Measurements from ENCODE around the gene SPDYE4. TPM values are rescaled to one million over a fixed set of nuclear protein-coding genes. Genes with fewer than 3 reads are reported as not detected.
"Not testable (repeated sequence)": the region's sequence is repeated elsewhere in the genome, so short reads cannot be mapped to it uniquely, and the experiment has no call there.

Gene SPDYE4, protein sequence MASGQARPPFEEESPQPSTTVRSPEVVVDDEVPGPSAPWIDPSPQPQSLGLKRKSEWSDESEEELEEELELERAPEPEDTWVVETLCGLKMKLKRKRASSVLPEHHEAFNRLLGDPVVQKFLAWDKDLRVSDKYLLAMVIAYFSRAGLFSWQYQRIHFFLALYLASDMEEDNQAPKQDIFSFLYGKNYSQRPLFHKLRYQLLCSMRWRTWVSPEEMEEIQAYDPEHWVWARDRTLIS
- total RNA-seq (2014; rRNA removed; shearing (Covaris generic)) (not detected in 2 replicates), polyA plus RNA-seq (2016; fragmentation: Nextera tagmentation; extraction: Ambion mirVana) (not detected in 2 replicates)

DNA sequence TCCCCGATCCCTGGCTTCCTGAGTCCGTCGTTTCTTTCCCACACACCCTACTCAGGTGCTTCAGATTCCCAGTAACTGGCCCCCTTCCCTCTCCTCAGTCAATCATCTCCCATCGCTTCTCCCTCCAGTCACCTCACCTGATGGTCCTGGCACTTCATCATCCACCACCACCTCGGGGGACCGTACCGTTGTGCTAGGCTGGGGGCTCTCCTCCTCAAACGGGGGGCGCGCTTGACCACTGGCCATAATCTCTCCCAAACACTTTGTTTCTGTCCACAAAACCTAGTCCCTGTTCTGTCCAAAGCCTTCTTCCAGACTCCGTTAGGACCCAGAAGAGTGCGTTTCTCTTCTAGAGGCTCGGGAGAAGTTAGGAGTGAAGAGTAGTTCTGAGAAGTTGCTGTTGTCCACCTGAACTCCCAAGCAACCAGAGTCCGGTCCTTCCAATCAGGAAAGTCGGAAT lies at the start of gene SPDYE4:
SPDYE4 (minus strand) TSS at position 410 of the 460 bp plus-strand sequence; CDS start at position 246, 164 bp downstream.
- peaks cover 38% of the 10 kb centered on the region for H3K27me3 ChIP-seq (replicated peaks; ENCODE audit: insufficient read depth)
- in situ Hi-C loops (cut with MboI) = loop anchor here (10.0 kb wide), 1 partner anchor 343 kb away; no protein-coding TSS in a partner anchor
- no peak for DNase-seq
- no peak within 1 kb of the TSS for H3K4me2 ChIP-seq (ENCODE audit: unreplicated experiment)
- H2AFZ ChIP-seq = no peak within 1 kb of the TSS
- H4K20me1 ChIP-seq (ENCODE audit: insufficient read depth) = no peaks in the 10 kb centered on the region
- H3K36me3 ChIP-seq (ENCODE audit: low read depth) = no peaks in the 10 kb centered on the region
- H3K79me2 ChIP-seq (ENCODE audit: insufficient read depth) = no peaks in the 10 kb centered on the region
- H3K4me1 ChIP-seq (ENCODE audit: insufficient read depth) = no peaks in the 10 kb centered on the region
- WGBS, 2 experiments (ENCODE audit: low coverage in 1 of 2, low lambda C conversion rate in 2 of 2, missing lambda C conversion rate in 2 of 2) = 81% methylated on average over 15 of the region's 15 CpGs
- no peak within 1 kb of the TSS for H3K27ac ChIP-seq
- H3K9me3 ChIP-seq (ENCODE audit: low read depth) = no peaks in the 10 kb centered on the region
- H3K9ac ChIP-seq = no peak within 1 kb of the TSS
- H3K9me2 ChIP-seq (ENCODE audit: insufficient read depth) = no peaks in the 10 kb centered on the region
- no peaks in the 10 kb centered on the region for H3F3A ChIP-seq (ENCODE audit: insufficient read depth)
- TF ChIP-seq EZH2phosphoT487 (IDR thresholded peaks at IDR 0.05; ENCODE audit: insufficient read depth, low read depth) (no peak), EZH2 (IDR thresholded peaks at IDR 0.05; ENCODE audit: insufficient read depth, poor library complexity, severe bottlenecking) (no peak)
- H3K4me3 ChIP-seq = no peak within 1 kb of the TSS

DNA sequence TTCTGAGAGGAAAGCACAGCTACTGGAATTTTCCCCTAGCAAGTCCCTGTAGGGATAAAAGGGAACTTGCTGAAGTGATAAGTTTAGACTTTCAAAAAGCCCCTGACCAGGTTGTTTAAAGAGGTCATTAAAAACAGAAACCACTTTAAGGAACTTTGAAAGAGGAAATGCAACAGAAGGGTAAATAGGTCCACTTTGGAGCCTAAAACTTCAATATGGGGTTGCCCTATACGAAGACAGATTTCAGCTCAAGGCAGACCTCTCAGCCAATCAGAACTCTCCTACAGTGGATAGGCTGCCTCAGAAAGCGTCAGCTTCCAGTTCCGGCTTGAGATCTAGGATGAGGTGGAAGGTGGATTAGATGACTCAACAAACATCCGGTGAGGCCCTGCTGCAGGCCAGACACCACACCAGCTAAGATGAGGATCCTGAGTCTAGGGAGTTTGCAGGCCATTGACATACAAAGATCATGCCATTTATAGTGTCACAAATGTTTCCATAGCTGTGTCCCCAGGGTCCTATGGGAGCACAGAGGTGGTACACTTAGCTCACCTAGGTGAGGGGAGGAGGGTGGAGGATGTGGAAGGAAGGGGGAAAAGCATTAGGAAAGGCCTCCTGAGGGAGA lies 48.7 kb upstream of the SPDYE4 start:
- peak; percentile 36 for DNase-seq
- Histone ChIP-seq H3K27ac (no peak overlapping the region), H3K9ac (no peak overlapping the region), H3K36me3 (ENCODE audit: low read depth) (no peaks in the 10 kb centered on the region), H3K4me2 (ENCODE audit: unreplicated experiment) (no peak overlapping the region), H2AFZ (no peak overlapping the region), H3K79me2 (ENCODE audit: insufficient read depth) (no peaks in the 10 kb centered on the region), H3K9me3 (ENCODE audit: low read depth) (no peaks in the 10 kb centered on the region), H4K20me1 (ENCODE audit: insufficient read depth) (no peaks in the 10 kb centered on the region), H3K27me3 (replicated peaks; ENCODE audit: insufficient read depth) (no peaks in the 10 kb centered on the region), H3F3A (ENCODE audit: insufficient read depth) (no peaks in the 10 kb centered on the region), H3K9me2 (ENCODE audit: insufficient read depth) (no peaks in the 10 kb centered on the region), H3K4me1 (ENCODE audit: insufficient read depth) (no peaks in the 10 kb centered on the region), H3K4me3 (no peak overlapping the region)
- 38 to 48% methylated on average over 4 of the region's 4 CpGs for WGBS, 2 experiments (ENCODE audit: low coverage in 1 of 2, low lambda C conversion rate in 2 of 2, missing lambda C conversion rate in 2 of 2)
- in situ Hi-C loops (cut with MboI) = no loop called here
- TF ChIP-seq EZH2phosphoT487 (IDR thresholded peaks at IDR 0.05; ENCODE audit: insufficient read depth, low read depth) = no peak
- no peak for TF ChIP-seq EZH2 (IDR thresholded peaks at IDR 0.05; ENCODE audit: insufficient read depth, poor library complexity, severe bottlenecking)

- no peaks in the 10 kb centered on the region for H3K79me2 ChIP-seq (ENCODE audit: insufficient read depth)
- no peak overlapping the region for H2AFZ ChIP-seq
- no peak overlapping the region for H3K9ac ChIP-seq
- H3K27me3 ChIP-seq (replicated peaks; ENCODE audit: insufficient read depth) = no peaks in the 10 kb centered on the region
- H3K36me3 ChIP-seq (ENCODE audit: low read depth) = no peaks in the 10 kb centered on the region
- no peak overlapping the region for H3K4me2 ChIP-seq (ENCODE audit: unreplicated experiment)
- TF ChIP-seq EZH2 (IDR thresholded peaks at IDR 0.05; ENCODE audit: insufficient read depth, poor library complexity, severe bottlenecking) (no peak), EZH2phosphoT487 (IDR thresholded peaks at IDR 0.05; ENCODE audit: insufficient read depth, low read depth) (no peak)
- H3F3A ChIP-seq (ENCODE audit: insufficient read depth) = no peaks in the 10 kb centered on the region
- no peaks in the 10 kb centered on the region for H4K20me1 ChIP-seq (ENCODE audit: insufficient read depth)
- WGBS, 2 experiments (ENCODE audit: low coverage in 1 of 2, low lambda C conversion rate in 2 of 2, missing lambda C conversion rate in 2 of 2) = 60% methylated on average over 3 of the region's 3 CpGs
- no peaks in the 10 kb centered on the region for H3K4me1 ChIP-seq (ENCODE audit: insufficient read depth)
- H3K9me2 ChIP-seq (ENCODE audit: insufficient read depth) = no peaks in the 10 kb centered on the region
- no peaks in the 10 kb centered on the region for H3K9me3 ChIP-seq (ENCODE audit: low read depth)
- H3K27ac ChIP-seq = no peak overlapping the region
- no peak overlapping the region for H3K4me3 ChIP-seq
- no peak for DNase-seq
- in situ Hi-C loops (cut with MboI) = no loop called here
Observed at GRCh38 chr17:8806253-8806925, 48.0 kb upstream of the SPDYE4 start.

GRCh38 chr17:8805396-8805795 lies 47.0 kb upstream of the SPDYE4 start:
- H3K79me2 ChIP-seq (ENCODE audit: insufficient read depth); DNase-seq; H3K4me3 ChIP-seq; H3K4me2 ChIP-seq (ENCODE audit: unreplicated experiment); H3K27ac ChIP-seq; in situ Hi-C loops (cut with MboI); H3K9me3 ChIP-seq (ENCODE audit: low read depth); H3K36me3 ChIP-seq (ENCODE audit: low read depth); H3K9me2 ChIP-seq (ENCODE audit: insufficient read depth); H4K20me1 ChIP-seq (ENCODE audit: insufficient read depth); H3F3A ChIP-seq (ENCODE audit: insufficient read depth); H3K4me1 ChIP-seq (ENCODE audit: insufficient read depth); H2AFZ ChIP-seq; H3K9ac ChIP-seq; H3K27me3 ChIP-seq (replicated peaks; ENCODE audit: insufficient read depth): not testable (repeated sequence)
- WGBS, 2 experiments (ENCODE audit: low coverage in 1 of 2, low lambda C conversion rate in 2 of 2, missing lambda C conversion rate in 2 of 2) = 77 to 80% methylated on average over 10 of the region's 10 CpGs
